Stimulated activated CD4-positive, alpha-beta T cell treated with anti-CD3 and anti-CD28 coated beads, TNF-alpha, amount 100 ng/mL, for 24 hours (primary cell): ENCODE measurements around the gene KIF26A.
"Not testable (repeated sequence)": the region's sequence is repeated elsewhere in the genome, so short reads cannot be mapped to it uniquely, and the experiment has no call there.

ENCODE experiments used
- DNase-seq, 3 experiments: peaks; one replicate each; pipeline ENCODE4 v3.0.0-alpha.2; 2020; ENCODE audit warnings: low read depth in 3 of 3

KIF26A gene

GRCh38 chr14:104208331-104208730 lies 69.9 kb downstream of the KIF26A start:
- DNase-seq: not testable (repeated sequence)

- DNase-seq: not testable (repeated sequence)
These were observed 70.7 kb downstream of the KIF26A start for GRCh38 chr14:104209071-104209470.

- no peak for DNase-seq
These were observed 71.8 kb downstream of the KIF26A start for GRCh38 chr14:104209985-104210816.

GRCh38 chr14:104210817-104211195 lies 72.4 kb downstream of the KIF26A start:
- no peak for DNase-seq

GRCh38 chr14:104211215-104211614 lies 72.8 kb downstream of the KIF26A start:
- no peak for DNase-seq

GRCh38 chr14:104211741-104212140 lies 73.4 kb downstream of the KIF26A start:
- DNase-seq: no peak

GRCh38 chr14:104212206-104213095 lies 74.1 kb downstream of the KIF26A start:
- no peak for DNase-seq

- DNase-seq: no peak
These were observed 75.1 kb downstream of the KIF26A start for GRCh38 chr14:104213301-104214034.

- no peak for DNase-seq
These were observed 76.2 kb downstream of the KIF26A start for GRCh38 chr14:104214431-104215218.

- DNase-seq: no peak
These were observed 77.4 kb downstream of the KIF26A start for GRCh38 chr14:104215706-104216334.

GRCh38 chr14:104216457-104216856 lies 78.1 kb downstream of the KIF26A start:
- DNase-seq: no peak

- DNase-seq: no peak
These were observed 79.3 kb downstream of the KIF26A start for GRCh38 chr14:104217486-104218360.

- no peak for DNase-seq
These were observed 80.2 kb downstream of the KIF26A start for GRCh38 chr14:104218361-104219180.

- DNase-seq: no peak
These were observed 81.4 kb downstream of the KIF26A start for GRCh38 chr14:104219731-104220214.

GRCh38 chr14:104220215-104221070 lies 82.1 kb downstream of the KIF26A start:
- no peak for DNase-seq

- DNase-seq: no peak
These were observed 82.8 kb downstream of the KIF26A start for GRCh38 chr14:104221071-104221625.

GRCh38 chr14:104221636-104222369 lies 83.4 kb downstream of the KIF26A start:
- DNase-seq: no peak
